ENCODE data around the gene MPRIP.

The MPRIP gene

DNA sequence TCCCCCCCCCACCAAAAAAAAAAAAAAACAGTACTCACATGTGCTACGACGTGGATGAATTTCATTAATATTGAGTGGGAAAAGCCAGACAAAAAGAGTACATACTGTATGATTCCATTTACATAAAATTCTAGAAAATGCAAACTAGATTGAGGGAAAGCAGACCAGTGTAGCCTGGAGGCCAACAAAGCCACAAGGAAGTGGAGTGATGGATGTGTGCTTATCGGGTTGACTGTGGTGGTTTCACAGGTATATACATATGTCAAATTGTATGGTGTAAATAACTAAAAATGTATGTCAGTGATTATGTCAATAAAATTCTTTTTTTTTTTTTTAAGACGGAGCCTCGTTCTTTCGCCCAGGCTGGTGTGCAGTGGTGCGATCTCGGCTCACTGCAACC is 165.7 kb downstream of the MPRIP start:
- TF ChIP-seq CEBPB (IDR thresholded peaks at IDR 0.05) (no peak), CREB1 (IDR thresholded peaks at IDR 0.05; ENCODE audit: low read depth) (no peak), FOXM1 (IDR thresholded peaks at IDR 0.05; ENCODE audit: borderline replicate concordance, low read depth) (no peak), ZBTB7A (IDR thresholded peaks at IDR 0.05; ENCODE audit: low read depth) (no peak), EGR1 (IDR thresholded peaks at IDR 0.05) (no peak), TEAD4 (IDR thresholded peaks at IDR 0.05) (no peak), REST (IDR thresholded peaks at IDR 0.05; ENCODE audit: low read depth) (no peak), YY1 (IDR thresholded peaks at IDR 0.05; ENCODE audit: low read depth) (no peak), TCF12 (IDR thresholded peaks at IDR 0.05; ENCODE audit: low read depth) (no peak), RAD21 (IDR thresholded peaks at IDR 0.05; ENCODE audit: low read depth) (no peak), TAF1 (IDR thresholded peaks at IDR 0.05; ENCODE audit: low read depth) (no peak), NFIC (IDR thresholded peaks at IDR 0.05) (no peak)
- TF ChIP-seq, protein P1, sequence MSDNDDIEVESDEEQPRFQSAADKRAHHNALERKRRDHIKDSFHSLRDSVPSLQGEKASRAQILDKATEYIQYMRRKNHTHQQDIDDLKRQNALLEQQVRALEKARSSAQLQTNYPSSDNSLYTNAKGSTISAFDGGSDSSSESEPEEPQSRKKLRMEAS (IDR thresholded peaks at IDR 0.05) = no peak

DNA sequence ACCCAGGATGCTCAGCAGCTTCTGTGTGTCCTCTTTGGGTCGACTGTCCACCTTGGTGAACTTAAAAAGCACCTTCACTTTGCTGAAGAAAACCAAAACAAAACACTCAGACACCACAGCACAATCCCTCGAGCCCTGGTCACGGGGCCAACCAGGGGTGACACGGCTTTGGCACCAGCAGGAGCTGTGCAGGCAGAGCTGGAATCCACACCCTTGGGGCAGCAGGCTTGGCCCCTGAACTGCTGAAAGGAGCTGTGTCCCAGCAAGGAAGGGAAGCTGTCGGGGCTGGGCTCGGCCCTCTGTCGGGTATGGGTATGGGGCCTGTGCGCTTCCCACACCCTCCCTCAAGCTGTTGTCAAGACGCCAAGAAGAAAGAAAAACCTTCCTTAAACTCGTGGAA is 171.5 kb downstream of the MPRIP start:
- TF ChIP-seq NFIC (IDR thresholded peaks at IDR 0.05) (no peak), TCF12 (IDR thresholded peaks at IDR 0.05; ENCODE audit: low read depth) (no peak), FOXM1 (IDR thresholded peaks at IDR 0.05; ENCODE audit: borderline replicate concordance, low read depth) (no peak), ZBTB7A (IDR thresholded peaks at IDR 0.05; ENCODE audit: low read depth) (no peak), EP300 (IDR thresholded peaks at IDR 0.05; ENCODE audit: borderline replicate concordance) (no peak), CREB1 (IDR thresholded peaks at IDR 0.05; ENCODE audit: low read depth) (no peak), TAF1 (IDR thresholded peaks at IDR 0.05; ENCODE audit: low read depth) (no peak), RAD21 (IDR thresholded peaks at IDR 0.05; ENCODE audit: low read depth) (no peak), REST (IDR thresholded peaks at IDR 0.05; ENCODE audit: low read depth) (no peak), EGR1 (IDR thresholded peaks at IDR 0.05) (no peak), YY1 (IDR thresholded peaks at IDR 0.05; ENCODE audit: low read depth) (no peak), TEAD4 (IDR thresholded peaks at IDR 0.05) (no peak), CEBPB (IDR thresholded peaks at IDR 0.05) (no peak)
- TF ChIP-seq, protein P1 (IDR thresholded peaks at IDR 0.05) = no peak
- TF ChIP-seq, protein P2, sequence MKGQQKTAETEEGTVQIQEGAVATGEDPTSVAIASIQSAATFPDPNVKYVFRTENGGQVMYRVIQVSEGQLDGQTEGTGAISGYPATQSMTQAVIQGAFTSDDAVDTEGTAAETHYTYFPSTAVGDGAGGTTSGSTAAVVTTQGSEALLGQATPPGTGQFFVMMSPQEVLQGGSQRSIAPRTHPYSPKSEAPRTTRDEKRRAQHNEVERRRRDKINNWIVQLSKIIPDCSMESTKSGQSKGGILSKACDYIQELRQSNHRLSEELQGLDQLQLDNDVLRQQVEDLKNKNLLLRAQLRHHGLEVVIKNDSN (IDR thresholded peaks at IDR 0.05) = no peak

DNA sequence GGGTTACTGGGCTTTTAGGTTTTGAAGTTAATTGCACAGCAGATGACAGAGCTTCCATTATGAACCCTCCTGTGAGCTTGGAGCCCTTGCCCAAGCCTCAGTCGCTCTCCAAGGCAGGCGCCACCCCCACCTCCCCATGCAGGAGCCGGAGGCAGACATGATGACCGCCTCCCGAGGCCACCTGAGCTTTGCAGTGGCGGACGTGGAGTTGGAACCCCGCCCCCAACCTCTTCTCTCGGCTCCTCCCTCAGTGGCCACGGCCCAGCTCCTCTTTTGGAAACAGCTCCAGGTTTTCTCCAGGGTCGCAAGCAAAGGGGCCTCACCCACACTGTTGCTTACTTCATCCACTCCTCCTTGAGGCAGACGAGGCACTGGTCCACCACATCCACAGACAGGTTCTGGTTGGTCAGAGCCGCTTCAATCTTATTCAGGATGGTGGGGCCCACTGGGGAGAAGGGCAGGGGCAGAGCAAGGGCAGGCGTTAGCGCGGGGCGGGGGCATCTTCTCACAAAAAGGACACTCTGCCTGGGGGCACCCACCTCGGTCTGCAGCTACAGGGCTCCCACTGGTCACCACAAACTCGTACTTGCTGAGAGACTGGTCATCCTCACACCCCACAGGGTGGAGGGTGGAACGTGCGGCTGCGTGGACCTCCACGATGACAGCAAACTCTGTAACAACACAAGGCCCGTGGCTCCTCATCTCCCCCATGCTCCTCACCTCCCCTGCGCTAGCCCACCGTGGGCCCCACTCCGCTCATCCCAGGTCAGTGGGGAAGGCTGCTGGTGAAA is 172.6 kb downstream of the MPRIP start:
- TF ChIP-seq REST (IDR thresholded peaks at IDR 0.05; ENCODE audit: low read depth) (no peak), NFIC (IDR thresholded peaks at IDR 0.05) (no peak), YY1 (IDR thresholded peaks at IDR 0.05; ENCODE audit: low read depth) (no peak), FOXM1 (IDR thresholded peaks at IDR 0.05; ENCODE audit: borderline replicate concordance, low read depth) (no peak), EGR1 (IDR thresholded peaks at IDR 0.05) (no peak), ZBTB7A (IDR thresholded peaks at IDR 0.05; ENCODE audit: low read depth) (no peak), EP300 (IDR thresholded peaks at IDR 0.05; ENCODE audit: borderline replicate concordance) (no peak), CEBPB (IDR thresholded peaks at IDR 0.05) (no peak), RAD21 (IDR thresholded peaks at IDR 0.05; ENCODE audit: low read depth) (no peak)
- TF ChIP-seq, protein P2 (IDR thresholded peaks at IDR 0.05) = no peak
- TF ChIP-seq, protein P1 (IDR thresholded peaks at IDR 0.05) = no peak

- no peak for TF ChIP-seq TCF12 (IDR thresholded peaks at IDR 0.05; ENCODE audit: low read depth)
- no peak for TF ChIP-seq EP300 (IDR thresholded peaks at IDR 0.05; ENCODE audit: borderline replicate concordance)
Measured at GRCh38 chr17:17215575-17215974, 173.3 kb downstream of the MPRIP start.

Measured in Ishikawa (cell line).